ENCODE results near the gene ABHD12.

DNA sequence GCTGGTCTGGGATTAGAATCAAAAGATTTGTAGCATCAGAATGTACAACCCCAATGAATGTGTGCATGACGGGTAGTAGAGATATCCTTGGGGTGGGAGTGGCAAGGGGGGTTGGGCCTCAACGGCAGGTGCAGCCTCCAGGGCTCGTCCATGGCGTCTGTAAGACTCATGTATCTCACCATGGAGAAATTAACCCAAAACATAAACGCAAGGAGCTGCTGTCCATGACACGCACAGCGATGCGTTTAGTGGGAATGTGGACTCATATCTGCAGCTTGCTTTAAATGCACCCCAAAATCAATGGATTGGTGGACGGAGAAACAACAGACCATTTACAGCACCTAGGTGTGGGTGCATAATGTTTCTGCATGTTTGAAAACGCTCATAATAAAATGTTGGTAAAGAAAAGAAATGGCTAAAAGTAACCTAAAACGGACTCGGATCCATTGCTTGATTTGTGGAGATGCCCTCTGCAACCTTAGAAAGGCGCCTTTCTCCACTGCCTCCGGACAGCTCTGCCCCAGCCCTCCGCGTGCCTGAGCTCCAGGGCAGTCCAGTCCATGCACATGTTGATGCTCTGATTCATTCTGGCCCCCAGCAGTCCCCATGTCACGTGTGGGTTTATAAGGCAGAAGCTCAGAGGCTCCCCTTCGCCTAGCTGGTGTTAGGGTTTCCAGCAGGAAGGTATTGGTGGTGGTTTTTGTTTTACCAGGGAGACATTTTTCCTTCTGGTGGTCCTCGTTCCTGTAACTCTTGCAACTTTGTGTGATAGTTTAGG, 118.2 kb downstream of the ABHD12 start:
- TF ChIP-seq CTCF (IDR thresholded peaks at IDR 0.05), result no peak
- TF ChIP-seq POLR2A (IDR thresholded peaks at IDR 0.05), result no peak

Measured in heart left ventricle (tissue), 13 donors.